Stomach (tissue), 4 donors: ENCODE measurements around the gene FAM222A.

Source experiments
- EP300 ChIP-seq: sonication (generic); formaldehyde crosslinking; IDR thresholded peaks from one replicate; pipeline ENCODE4 v1.6.1; 2017; ENCODE audit warnings: antibody characterized with exemption
- POLR2A ChIP-seq, 4 donors: fragments of 450-650 bp; IDR thresholded peaks; one replicate each; pipeline ENCODE4 v1.6.1; 2016; ENCODE audit warnings: antibody characterized with exemption in 4 of 4, control low read depth in 2 of 4, mild to moderate bottlenecking in 1 of 4, moderate library complexity in 1 of 4
- POLR2AphosphoS5 ChIP-seq, 3 donors: sonication (generic); formaldehyde crosslinking; IDR thresholded peaks; one replicate each; pipeline ENCODE4 v1.6.1; 2016; ENCODE audit warnings: antibody characterized with exemption in 3 of 3
- TF ChIP-seq, protein P1 (sequence below), 7 experiments: fragments of 450-650 bp in 4 of 7; fragments of 200-600 bp in 3 of 7; sonication (generic) in 3 of 7; IDR thresholded peaks; one replicate each; pipeline ENCODE4 v1.5.1; 2016 to 2019; ENCODE audit warnings: antibody characterized with exemption in 7 of 7, control low read depth in 2 of 7, mild to moderate bottlenecking in 1 of 7

GRCh38 chr12:109818253-109818652, 104.6 kb downstream of the FAM222A start:
- TF ChIP-seq POLR2A (IDR thresholded peaks at IDR 0.05) (no peak), POLR2AphosphoS5 (IDR thresholded peaks at IDR 0.05) (no peak), EP300 (no peak)
- TF ChIP-seq, protein P1, sequence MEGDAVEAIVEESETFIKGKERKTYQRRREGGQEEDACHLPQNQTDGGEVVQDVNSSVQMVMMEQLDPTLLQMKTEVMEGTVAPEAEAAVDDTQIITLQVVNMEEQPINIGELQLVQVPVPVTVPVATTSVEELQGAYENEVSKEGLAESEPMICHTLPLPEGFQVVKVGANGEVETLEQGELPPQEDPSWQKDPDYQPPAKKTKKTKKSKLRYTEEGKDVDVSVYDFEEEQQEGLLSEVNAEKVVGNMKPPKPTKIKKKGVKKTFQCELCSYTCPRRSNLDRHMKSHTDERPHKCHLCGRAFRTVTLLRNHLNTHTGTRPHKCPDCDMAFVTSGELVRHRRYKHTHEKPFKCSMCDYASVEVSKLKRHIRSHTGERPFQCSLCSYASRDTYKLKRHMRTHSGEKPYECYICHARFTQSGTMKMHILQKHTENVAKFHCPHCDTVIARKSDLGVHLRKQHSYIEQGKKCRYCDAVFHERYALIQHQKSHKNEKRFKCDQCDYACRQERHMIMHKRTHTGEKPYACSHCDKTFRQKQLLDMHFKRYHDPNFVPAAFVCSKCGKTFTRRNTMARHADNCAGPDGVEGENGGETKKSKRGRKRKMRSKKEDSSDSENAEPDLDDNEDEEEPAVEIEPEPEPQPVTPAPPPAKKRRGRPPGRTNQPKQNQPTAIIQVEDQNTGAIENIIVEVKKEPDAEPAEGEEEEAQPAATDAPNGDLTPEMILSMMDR (IDR thresholded peaks at IDR 0.05): no peak
